Esophagus (tissue), 2 donors: ENCODE data around the gene PTGES2. TPM values are rescaled to one million over a fixed set of nuclear protein-coding genes. Genes with fewer than 3 reads are reported as not detected.
A peak's percentile ranks its signal among the peaks of the same experiment; 100 is the strongest.

Experiments used
- H3K27ac ChIP-seq, 2 donors: one replicate each; pipeline ENCODE4 v1.5.1; 2013; ENCODE audit warnings: low read depth in 2 of 2, mild to moderate bottlenecking in 2 of 2, inconsistent platforms in 1 of 2, low read length in 1 of 2, moderate library complexity in 1 of 2
- H3K27me3 ChIP-seq, 2 donors: one replicate each; pipeline ENCODE4 v1.6.1; 2013; ENCODE audit warnings: low read length in 2 of 2, control low read depth in 1 of 2, mild to moderate bottlenecking in 1 of 2; ENCODE audit not compliant: insufficient read depth in 2 of 2, control insufficient read depth in 1 of 2
- H3K36me3 ChIP-seq, 2 donors: one replicate each; pipeline ENCODE4 v1.6.1; 2013; ENCODE audit warnings: low read length in 1 of 2; ENCODE audit not compliant: control insufficient read depth in 2 of 2, insufficient read depth in 2 of 2
- H3K4me1 ChIP-seq, 2 donors: one replicate each; pipeline ENCODE4 v1.6.1; 2013; ENCODE audit warnings: low read length in 1 of 2; ENCODE audit not compliant: control insufficient read depth in 2 of 2, insufficient read depth in 2 of 2
- H3K4me3 ChIP-seq, 2 donors: one replicate each; pipeline ENCODE4 v1.5.1; 2013; ENCODE audit warnings: low read length in 2 of 2, mild to moderate bottlenecking in 2 of 2, low read depth in 1 of 2, moderate library complexity in 1 of 2
- H3K9me3 ChIP-seq, 2 donors: one replicate each; pipeline ENCODE4 v1.6.1; 2013; ENCODE audit warnings: mild to moderate bottlenecking in 2 of 2, low read depth in 1 of 2, low read length in 1 of 2, moderate library complexity in 1 of 2; ENCODE audit not compliant: control insufficient read depth in 2 of 2, insufficient read depth in 1 of 2
- WGBS, 2 donors: extraction: QIAGEN DNeasy Blood & Tissue Kit; methylation state at CpG; one replicate each; pipeline ENCODE4 v1.1.7; 2013; 5-methylcytosine and 5-hydroxymethylcytosine counted together
- polyA plus RNA-seq, 2 donors: library from polyadenylated mRNA; stranded (reverse); fragments of 200-250 nt; gene quantifications; one replicate each; pipeline ENCODE4 v1.2.3, GENCODE V29; 2013
- donor health status: healthy with polysubstance abuse.
- donor health status: Bipolar disorder and iron deficiency.

Gene PTGES2
- polyA plus RNA-seq, 2 donors: 59.0 to 59.4 TPM

DNA sequence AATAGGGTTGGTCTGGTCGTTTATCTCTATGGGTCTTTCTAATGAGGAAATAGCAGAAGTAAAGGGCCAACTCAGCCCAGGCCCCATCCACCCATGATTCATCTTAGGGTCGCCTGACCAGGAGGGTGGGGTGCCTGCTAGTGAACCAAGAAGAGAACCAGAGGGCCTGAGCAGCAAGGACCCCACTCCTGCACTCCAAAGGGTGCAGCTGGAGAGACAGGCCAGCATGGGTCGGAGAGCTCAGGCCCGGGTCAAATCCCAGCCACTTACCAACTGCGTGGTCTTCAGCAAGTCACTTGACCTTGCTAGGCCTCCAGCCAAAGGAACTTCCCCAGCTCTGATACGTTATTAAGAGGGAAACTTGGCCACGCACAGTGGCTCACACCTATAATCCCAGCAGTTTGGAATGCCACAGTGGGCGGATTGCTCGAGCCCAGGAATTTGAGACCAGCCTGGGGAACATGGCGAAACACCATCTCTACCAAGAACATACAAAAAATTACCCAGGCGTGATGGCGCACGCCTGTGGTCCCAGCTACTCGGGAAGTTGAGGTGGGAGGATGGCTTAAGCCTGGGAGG is 36.9 kb upstream of the PTGES2 start:
- peaks cover 3 to 9% of the 10 kb centered on the region in 2 donors for H3K4me1 ChIP-seq
- H3K27ac ChIP-seq: peak overlapping the region in 1 of 2 donors; percentile 24
- H3K27me3 ChIP-seq: no peaks in the 10 kb centered on the region
- peaks cover 36 to 57% of the 10 kb centered on the region in 2 donors for H3K36me3 ChIP-seq
- no peaks in the 10 kb centered on the region for H3K9me3 ChIP-seq
- WGBS, 2 donors: 65 to 68% methylated on average over 14 of the region's 14 CpGs
- no peak overlapping the region for H3K4me3 ChIP-seq

GRCh38 chr9:128163523-128164306 is 36.2 kb upstream of the PTGES2 start:
- H3K27ac ChIP-seq: no peak overlapping the region
- no peak overlapping the region for H3K4me3 ChIP-seq
- peaks cover 3 to 9% of the 10 kb centered on the region in 2 donors for H3K4me1 ChIP-seq
- H3K9me3 ChIP-seq: no peaks in the 10 kb centered on the region
- no peaks in the 10 kb centered on the region for H3K27me3 ChIP-seq
- H3K36me3 ChIP-seq: peaks cover 29 to 50% of the 10 kb centered on the region in 2 donors
- 91 to 95% methylated on average over 10 of the region's 10 CpGs for WGBS, 2 donors

GRCh38 chr9:128163027-128163515 is 35.5 kb upstream of the PTGES2 start:
- H3K4me3 ChIP-seq: no peak overlapping the region
- H3K27ac ChIP-seq: no peak overlapping the region
- WGBS, 2 donors: 86 to 94% methylated on average over 6 of the region's 6 CpGs
- peaks cover 26 to 46% of the 10 kb centered on the region in 2 donors for H3K36me3 ChIP-seq
- no peaks in the 10 kb centered on the region for H3K27me3 ChIP-seq
- no peaks in the 10 kb centered on the region for H3K9me3 ChIP-seq
- peaks cover 3 to 9% of the 10 kb centered on the region in 2 donors for H3K4me1 ChIP-seq

DNA sequence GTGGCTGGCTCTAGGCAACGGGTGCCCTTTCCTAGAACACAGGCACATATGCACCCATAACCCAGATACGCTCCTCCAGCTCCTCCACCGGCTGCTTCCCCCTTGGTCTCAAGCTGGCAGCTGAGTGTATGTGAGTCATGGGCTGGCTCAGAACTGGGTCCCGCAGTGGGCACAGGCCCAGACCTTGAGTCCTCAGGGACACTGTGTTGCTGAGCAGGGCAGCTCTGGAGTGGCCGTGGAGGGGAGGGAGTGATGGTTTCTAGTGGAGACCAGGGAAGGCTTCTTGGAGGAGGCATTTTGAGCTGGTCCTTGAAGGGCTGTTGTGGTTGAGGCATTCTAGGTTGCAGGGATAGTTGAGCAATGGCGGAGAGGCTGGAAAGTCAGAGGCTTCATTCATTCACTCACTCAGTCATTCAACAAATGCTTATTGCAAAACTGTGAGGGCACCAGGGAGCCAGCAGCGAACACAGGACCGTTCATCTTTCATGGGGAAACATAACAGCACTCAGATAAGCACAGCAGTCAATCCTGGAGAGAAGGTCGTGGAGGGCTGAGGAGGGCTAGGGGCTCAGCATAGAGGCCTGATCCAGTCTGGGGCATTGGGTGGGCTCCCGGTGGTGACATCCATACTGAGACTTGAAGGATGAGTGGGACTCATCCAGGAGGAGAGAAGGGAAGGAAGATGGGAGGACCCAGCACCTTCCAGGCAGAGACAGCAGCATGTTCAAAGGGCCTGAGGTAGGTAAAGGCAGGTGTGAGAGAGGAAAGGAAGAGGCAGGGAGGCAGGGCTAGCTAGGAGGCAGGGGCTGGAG is 34.9 kb upstream of the PTGES2 start:
- peaks cover 22 to 42% of the 10 kb centered on the region in 2 donors for H3K36me3 ChIP-seq
- WGBS, 2 donors: 70 to 76% methylated on average over 10 of the region's 10 CpGs
- H3K9me3 ChIP-seq: no peaks in the 10 kb centered on the region

GRCh38 chr9:128161215-128161902 is 33.8 kb upstream of the PTGES2 start:
- Histone ChIP-seq H3K9me3 (no peaks in the 10 kb centered on the region), H3K27ac (peak overlapping the region in 1 of 2 donors; percentile 27), H3K36me3 (peaks cover 12 to 32% of the 10 kb centered on the region in 2 donors), H3K27me3 (no peaks in the 10 kb centered on the region), H3K4me1 (peaks cover 3 to 10% of the 10 kb centered on the region in 2 donors), H3K4me3 (peak overlapping the region in 1 of 2 donors; percentile 65)
- 86 to 90% methylated on average over 13 of the region's 13 CpGs for WGBS, 2 donors

More for the DNA sequence above, 34.9 kb upstream of the PTGES2 start:
- H3K27me3 ChIP-seq: no peaks in the 10 kb centered on the region
- peaks cover 3 to 9% of the 10 kb centered on the region in 2 donors for H3K4me1 ChIP-seq
- no peak overlapping the region for H3K27ac ChIP-seq
- H3K4me3 ChIP-seq: no peak overlapping the region

- peak overlapping the region; percentile 74 to 76 for H3K27ac ChIP-seq
- peaks cover 3 to 10% of the 10 kb centered on the region in 2 donors for H3K4me1 ChIP-seq
- H3K9me3 ChIP-seq: no peaks in the 10 kb centered on the region
- H3K27me3 ChIP-seq: no peaks in the 10 kb centered on the region
- peak overlapping the region; percentile 65 to 70 for H3K4me3 ChIP-seq
- peaks cover 6 to 25% of the 10 kb centered on the region in 2 donors for H3K36me3 ChIP-seq
- 1% methylated on average over 23 of the region's 23 CpGs for WGBS, 2 donors
Measured at GRCh38 chr9:128160603-128160987, 33.1 kb upstream of the PTGES2 start.

GRCh38 chr9:128159784-128160602 is 32.5 kb upstream of the PTGES2 start, which contains the start of gene BBLN:
Gene BBLN (plus strand): TSS chr9:128160265. CDS start chr9:128160408, 143 bp downstream.
- Histone ChIP-seq H3K4me3 (peak within 1 kb of the TSS; percentile 65 to 70), H3K36me3 (peaks cover 6 to 25% of the 10 kb centered on the region in 2 donors), H3K9me3 (no peaks in the 10 kb centered on the region), H3K27ac (peak within 1 kb of the TSS; percentile 74 to 79), H3K4me1 (peaks cover 3 to 10% of the 10 kb centered on the region in 2 donors), H3K27me3 (no peaks in the 10 kb centered on the region)
- 1% methylated on average over 52 to 76 of the region's 77 CpGs for WGBS, 2 donors

GRCh38 chr9:128159522-128159783 is 31.9 kb upstream of the PTGES2 start:
- 21 to 28% methylated on average over 11 of the region's 11 CpGs for WGBS, 2 donors
- H3K27ac ChIP-seq: peak overlapping the region; percentile 62 to 79
- H3K9me3 ChIP-seq: no peaks in the 10 kb centered on the region
- H3K4me1 ChIP-seq: peaks cover 3 to 10% of the 10 kb centered on the region in 2 donors
- no peaks in the 10 kb centered on the region for H3K27me3 ChIP-seq
- H3K4me3 ChIP-seq: peak overlapping the region; percentile 36 to 40
- H3K36me3 ChIP-seq: peaks cover 6 to 22% of the 10 kb centered on the region in 2 donors
